K562 (cell line): ENCODE data around the gene HSDL1. TPM values are rescaled to one million over a fixed set of nuclear protein-coding genes. Genes with fewer than 3 reads are reported as not detected.
A peak's percentile ranks its signal among the peaks of the same experiment; 100 is the strongest.

Experiments
- ATF3 ChIP-seq, 2 experiments: fragments of 450-650 bp in 1 of 2; sonication (generic) in 1 of 2; formaldehyde crosslinking in 1 of 2; IDR thresholded peaks in 1 of 2; conservative IDR thresholded peaks in 1 of 2; 2 replicates each; pipeline versions ENCODE4 v1.6.1 to v1.8.1; 2016 to 2023; ENCODE audit warnings: mild to moderate bottlenecking in 2 of 2, moderate library complexity in 2 of 2, inconsistent platforms in 1 of 2, missing genetic modification reagents in 1 of 2
- CREB5 ChIP-seq: fragments of 250-450 bp; sonication (Bioruptor Pico); IDR thresholded peaks from 2 replicates; pipeline ENCODE4 v1.5.0; 2020; ENCODE audit warnings: mild to moderate bottlenecking
- ERF ChIP-seq: fragments of 450-650 bp; formaldehyde crosslinking; IDR thresholded peaks from 2 replicates; pipeline ENCODE4 v1.4.0; 2020; ENCODE audit warnings: mild to moderate bottlenecking, mixed read lengths
- EWSR1 ChIP-seq: fragments of 450-650 bp; IDR thresholded peaks from 2 replicates; pipeline ENCODE4 v1.6.1; 2018; ENCODE audit warnings: borderline replicate concordance, mild to moderate bottlenecking, low read depth, moderate library complexity; ENCODE audit not compliant: partially characterized antibody
- KDM4B ChIP-seq, 2 experiments: fragments of 450-650 bp in 1 of 2; sonication (generic) in 1 of 2; IDR thresholded peaks; 2 replicates each; pipeline ENCODE4 v1.6.1; 2016 to 2017; ENCODE audit warnings: borderline replicate concordance in 2 of 2, antibody characterized with exemption in 1 of 2, low read depth in 1 of 2, mild to moderate bottlenecking in 1 of 2
- MAZ ChIP-seq, 2 experiments: fragments of 450-650 bp in 1 of 2; sonication (generic) in 1 of 2; formaldehyde crosslinking; IDR thresholded peaks in 1 of 2; conservative IDR thresholded peaks in 1 of 2; 2 replicates each; pipeline versions ENCODE4 v1.4.0 to v1.5.0; 2020; ENCODE audit warnings: mild to moderate bottlenecking in 1 of 2, missing genetic modification reagents in 1 of 2
- MEF2D ChIP-seq: conservative IDR thresholded peaks from 2 replicates; pipeline ENCODE4 v1.6.1; 2016; ENCODE audit warnings: low read depth, missing genetic modification characterization, missing compliant biosample characterization
- RBFOX2 ChIP-seq: fragments of 200-400 bp; formaldehyde crosslinking; IDR thresholded peaks from 2 replicates; pipeline ENCODE4 v1.6.1; 2017; ENCODE audit warnings: low read depth, mild to moderate bottlenecking, low read length, moderate library complexity
- SREBF2 ChIP-seq: sonication (generic); formaldehyde crosslinking; IDR thresholded peaks from 2 replicates; pipeline ENCODE4 v1.4.0; 2020; ENCODE audit warnings: mild to moderate bottlenecking, missing genetic modification reagents
- ZNF511 ChIP-seq: sonication (generic); formaldehyde crosslinking; IDR thresholded peaks from 2 replicates; pipeline ENCODE4 v1.8.0; 2022; ENCODE audit warnings: mild to moderate bottlenecking, missing genetic modification reagents
- ZNF778 ChIP-seq: fragments of 450-650 bp; formaldehyde crosslinking; IDR thresholded peaks from 2 replicates; pipeline ENCODE4 v1.4.0; 2020; ENCODE audit warnings: mild to moderate bottlenecking, moderate library complexity
- polyA plus RNA-seq, 8 experiments: library from polyadenylated mRNA; depleted of rRNA in 4 of 8; stranded (reverse) in 5 of 8; unstranded in 3 of 8; fragments of >200 nt; fragmentation: Nextera tagmentation in 2 of 8; fragmentation: Illumina TruSeq in 1 of 8; extraction: Ambion mirVana in 2 of 8; extraction: Trizol in 1 of 8; gene quantifications; 2 replicates each; pipeline versions ENCODE4 v1.2.1 to v1.2.3, GENCODE V29; 2011 to 2014; ENCODE audit warnings: inconsistent platforms in 1 of 8, missing spikeins in 1 of 8
- total RNA-seq, 7 experiments: library from RNA; depleted of rRNA in 6 of 7; stranded (reverse); fragments of >200 nt in 6 of 7; fragmentation: Illumina TruSeq in 2 of 7; extraction: Trizol in 2 of 7; gene quantifications; 2 replicates each; pipeline versions ENCODE4 v1.2.1 to v1.2.3, GENCODE V29; 2011 to 2021; ENCODE audit warnings: low replicate concordance in 1 of 7

HSDL1 gene
- total and polyA plus RNA-seq, 9 of the 15 experiments (the other 6 are each of a cell fraction or from before 2014, with no cell fraction given): 14.8 to 41.2 (median 27.7) TPM

- TF ChIP-seq CREB5 (CRISPR knock-in tag) (no peak), SREBF2 (CRISPR knock-in tag) (no peak), KDM4B (IDR thresholded peaks at IDR 0.05; ENCODE audit: borderline replicate concordance in 2 of 2, low read depth in 1 of 2) (no peak), MAZ (CRISPR knock-in tag; conservative IDR thresholded peaks at IDR 0.05 in 1 of 2, IDR thresholded peaks at IDR 0.05 in 1 of 2) (no peak; a peak in 1 of 4 replicates), ATF3 (IDR thresholded peaks at IDR 0.05) (no peak; the same call in 1 of the 2 replicates), ATF3 (CRISPR knock-in tag; conservative IDR thresholded peaks at IDR 0.05) (no peak), EWSR1 (no peak), MEF2D (tag) (no peak), ERF (CRISPR knock-in tag) (no peak), RBFOX2 (peak; percentile 65), ZNF778 (no peak), ZNF511 (CRISPR knock-in tag) (no peak)
Observed at GRCh38 chr16:84139628-84140258, 5.2 kb downstream of the HSDL1 start (continued).
